K562 (cell line): ENCODE results near the gene SLC25A21. TPM values are rescaled to one million over a fixed set of nuclear protein-coding genes. Genes with fewer than 3 reads are reported as not detected.

Experiments
- ATAC-seq: fragments of 200-7000 bp; cut with Tn5 transposase; 3 replicates; pipeline ENCODE4 v1.9.1; 2020; ENCODE audit warnings: moderate library complexity
- BruUV-seq: library from RNA; stranded (reverse); fragments of 400-500 nt; replicated peaks from 2 replicates; lab custom pipeline; 2021; lab: Mats Ljungman, UMichigan
- CTCF ChIA-PET: fragments of 300-600 bp; formaldehyde crosslinking; extraction: SDS; loops from one replicate; lab custom pipeline; 2021; ENCODE audit warnings: low intra/inter-chr PET ratio; lab: Yijun Ruan, JAX
- POLR2A ChIA-PET: fragments of 300-600, 350-650 bp; sonication (Branson Sonifier 250); formaldehyde crosslinking; extraction: SDS; loops from one replicate; lab custom pipeline; 2021; ENCODE audit warnings: antibody characterized with exemption, inconsistent platforms; lab: Yijun Ruan, JAX
- DNase-seq, 4 experiments: peaks; one replicate each; pipeline versions ENCODE4 v3.0.0 to v3.0.0-alpha.2; 2011 to 2018; ENCODE audit warnings: low spot score in 3 of 4, mixed read lengths in 3 of 4; ENCODE audit errors: extremely low read depth in 1 of 4
- FAIRE-seq: peaks from 2 replicates; lab custom pipeline; 2011; peaks lifted over from hg19 to GRCh38; lab: Jason Lieb, UNC
- H2AFZ ChIP-seq: 2 replicates; pipeline ENCODE4 v1.6.0; 2011; ENCODE audit warnings: low read depth, low read length, control low read depth, inconsistent platforms
- H3K27ac ChIP-seq: fragments of 200-600 bp; 3 replicates; pipeline ENCODE4 v1.8.0; 2011; ENCODE audit warnings: low read depth, mild to moderate bottlenecking, control low read depth, inconsistent platforms, low read length, moderate library complexity, mixed read lengths; ENCODE audit errors: extremely low read depth
- H3K27me3 ChIP-seq, 2 experiments: fragments of 300-600 bp in 1 of 2; 2 replicates in 1 of 2; 3 replicates in 1 of 2; pipeline versions ENCODE4 v1.6.0 to v1.8.0; 2011; ENCODE audit warnings: inconsistent platforms in 2 of 2, low read length in 2 of 2, mild to moderate bottlenecking in 1 of 2, mixed read lengths in 1 of 2, moderate library complexity in 1 of 2; ENCODE audit not compliant: control insufficient read depth in 2 of 2, insufficient read depth in 2 of 2
- H3K36me3 ChIP-seq: fragments of 300-600 bp; 3 replicates; pipeline ENCODE4 v1.8.0; 2011; ENCODE audit warnings: mild to moderate bottlenecking, low read length, inconsistent platforms; ENCODE audit not compliant: control insufficient read depth, insufficient read depth
- H3K4me1 ChIP-seq, 2 experiments: fragments of 200-600 bp in 1 of 2; replicated peaks in 1 of 2; 2 replicates in 1 of 2; 3 replicates in 1 of 2; pipeline versions ENCODE4 v1.5.1 to v1.8.0; 2011; ENCODE audit warnings: inconsistent platforms in 2 of 2, low read length in 2 of 2, mild to moderate bottlenecking in 1 of 2, mixed read lengths in 1 of 2, moderate library complexity in 1 of 2; ENCODE audit not compliant: control insufficient read depth in 2 of 2, insufficient read depth in 2 of 2
- H3K4me2 ChIP-seq: 2 replicates; pipeline ENCODE4 v1.6.1; 2011; ENCODE audit warnings: low read length, control low read depth, inconsistent platforms, mixed read lengths; ENCODE audit not compliant: insufficient read depth
- H3K4me3 ChIP-seq: fragments of 200-600 bp; sonication (generic), shearing (Covaris generic); 2 replicates; pipeline ENCODE4 v1.5.1; 2016; ENCODE audit warnings: control low read depth, inconsistent platforms
- H3K79me2 ChIP-seq: fragments of 200-600 bp; 3 replicates; pipeline ENCODE4 v1.8.0; 2011; ENCODE audit warnings: low read length, inconsistent platforms; ENCODE audit not compliant: control insufficient read depth, insufficient read depth
- H3K9ac ChIP-seq, 2 experiments: 2 replicates each; pipeline versions ENCODE4 v1.6.0 to v1.6.1; 2011; ENCODE audit warnings: low read depth in 2 of 2, low read length in 2 of 2, control low read depth in 1 of 2, inconsistent platforms in 1 of 2, mild to moderate bottlenecking in 1 of 2, mixed read lengths in 1 of 2; ENCODE audit not compliant: insufficient read depth in 1 of 2
- H3K9me1 ChIP-seq: one replicate; pipeline ENCODE4 v1.6.0; 2011; ENCODE audit warnings: inconsistent platforms, mild to moderate bottlenecking, low read length, moderate library complexity; ENCODE audit not compliant: control insufficient read depth, insufficient read depth
- H3K9me3 ChIP-seq: replicated peaks from 2 replicates; pipeline ENCODE4 v1.5.1; 2011; ENCODE audit warnings: low read depth, low read length, inconsistent platforms; ENCODE audit not compliant: control insufficient read depth, insufficient read depth
- H4K20me1 ChIP-seq: replicated peaks from 2 replicates; pipeline ENCODE4 v1.6.1; 2011; ENCODE audit warnings: low read length, inconsistent platforms, mixed read lengths; ENCODE audit not compliant: control insufficient read depth, insufficient read depth
- C11orf30 ChIP-seq: fragments of 450-650 bp; IDR thresholded peaks from 2 replicates; pipeline ENCODE4 v1.6.1; 2016; ENCODE audit warnings: low read depth, mild to moderate bottlenecking
- CEBPB ChIP-seq: fragments of 450-650 bp; IDR thresholded peaks from 2 replicates; pipeline ENCODE4 v1.6.1; 2016; ENCODE audit warnings: missing genetic modification characterization, missing compliant biosample characterization
- CEBPG ChIP-seq, 3 experiments: fragments of 200-800 bp in 1 of 3; sonication (Bioruptor generic) in 1 of 3; sonication (generic) in 1 of 3; formaldehyde crosslinking in 1 of 3; IDR thresholded peaks in 2 of 3; conservative IDR thresholded peaks in 1 of 3; 2 replicates each; pipeline versions ENCODE4 v1.6.1 to v1.8.0; 2016 to 2022; ENCODE audit warnings: missing compliant biosample characterization in 2 of 3, missing genetic modification characterization in 2 of 3, mild to moderate bottlenecking in 1 of 3, missing genetic modification reagents in 1 of 3
- HEY1 ChIP-seq: fragments of 250-450 bp; sonication (Bioruptor Pico); IDR thresholded peaks from 2 replicates; pipeline ENCODE4 v1.5.0; 2020; ENCODE audit warnings: mild to moderate bottlenecking, moderate library complexity, borderline replicate concordance
- NCOA4 ChIP-seq: fragments of 450-650 bp; IDR thresholded peaks from 2 replicates; pipeline ENCODE4 v1.6.1; 2018; ENCODE audit warnings: mild to moderate bottlenecking; ENCODE audit not compliant: partially characterized antibody
- NONO ChIP-seq, 2 experiments: fragments of 200-400 bp in 1 of 2; fragments of 450-650 bp in 1 of 2; formaldehyde crosslinking in 1 of 2; IDR thresholded peaks; 2 replicates each; pipeline ENCODE4 v1.6.1; 2017; ENCODE audit warnings: low read depth in 2 of 2, mild to moderate bottlenecking in 2 of 2, moderate library complexity in 2 of 2, low read length in 1 of 2
- NR4A1 ChIP-seq, 2 experiments: fragments of 250-450 bp in 1 of 2; fragments of 450-650 bp in 1 of 2; sonication (Bioruptor Pico) in 1 of 2; IDR thresholded peaks; 2 replicates each; pipeline versions ENCODE4 v1.4.0 to v1.6.1; 2016 to 2020; ENCODE audit warnings: mild to moderate bottlenecking in 2 of 2, missing compliant biosample characterization in 1 of 2, missing genetic modification characterization in 1 of 2, moderate library complexity in 1 of 2
- SUPT5H ChIP-seq: fragments of 450-650 bp; IDR thresholded peaks from 2 replicates; pipeline ENCODE4 v1.6.1; 2016
- TARDBP ChIP-seq: fragments of 450-650 bp; IDR thresholded peaks from 2 replicates; pipeline ENCODE4 v1.6.1; 2016
- TFAP4 ChIP-seq: sonication (generic); formaldehyde crosslinking; IDR thresholded peaks from 2 replicates; pipeline ENCODE4 v1.8.0; 2022; ENCODE audit warnings: missing genetic modification reagents, mild to moderate bottlenecking, moderate library complexity, borderline replicate concordance
- ZNF79 ChIP-seq: fragments of 250-450 bp; sonication (Bioruptor Pico); IDR thresholded peaks from 2 replicates; pipeline ENCODE4 v1.4.0; 2020; ENCODE audit warnings: low read depth, mild to moderate bottlenecking, moderate library complexity
- ZSCAN32 ChIP-seq: fragments of 450-650 bp; formaldehyde crosslinking; IDR thresholded peaks from 2 replicates; pipeline ENCODE4 v1.4.0; 2020; ENCODE audit warnings: mild to moderate bottlenecking, moderate library complexity
- WGBS: fragments of 100-300 bp; shearing (Covaris generic); methylation state at CpG from one replicate; pipeline ENCODE4 v1.1.6; 2016; ENCODE audit warnings: low coverage, mixed read lengths; ENCODE audit not compliant: insufficient coverage; ENCODE audit errors: missing lambda C conversion rate; 5-methylcytosine and 5-hydroxymethylcytosine counted together
- in situ Hi-C: fragments of 300-500 bp; cut with MboI; formaldehyde crosslinking; loops from 4 replicates; pipeline ENCODE4 v1.15.0; 2018; ENCODE audit warnings: inconsistent platforms, mixed read lengths
- intact Hi-C: fragments of 100-400 bp; cut with micrococcal nuclease; formaldehyde crosslinking; loops from 2 replicates; pipeline ENCODE4 v1.14.2; 2022
- polyA plus RNA-seq, 8 experiments: library from polyadenylated mRNA; depleted of rRNA in 4 of 8; stranded (reverse) in 5 of 8; unstranded in 3 of 8; fragments of >200 nt; fragmentation: Nextera tagmentation in 2 of 8; fragmentation: Illumina TruSeq in 1 of 8; extraction: Ambion mirVana in 2 of 8; extraction: Trizol in 1 of 8; gene quantifications; 2 replicates each; pipeline versions ENCODE4 v1.2.1 to v1.2.3, GENCODE V29; 2011 to 2014; ENCODE audit warnings: inconsistent platforms in 1 of 8, missing spikeins in 1 of 8
- total RNA-seq, 7 experiments: library from RNA; depleted of rRNA in 6 of 7; stranded (reverse); fragments of >200 nt in 6 of 7; fragmentation: Illumina TruSeq in 2 of 7; extraction: Trizol in 2 of 7; gene quantifications; 2 replicates each; pipeline versions ENCODE4 v1.2.1 to v1.2.3, GENCODE V29; 2011 to 2021; ENCODE audit warnings: low replicate concordance in 1 of 7

The SLC25A21 gene
- total and polyA plus RNA-seq, 9 of the 15 experiments (the other 6 are each of a cell fraction or from before 2014, with no cell fraction given), result 15.2 to 46.7 (median 28.7) TPM

DNA sequence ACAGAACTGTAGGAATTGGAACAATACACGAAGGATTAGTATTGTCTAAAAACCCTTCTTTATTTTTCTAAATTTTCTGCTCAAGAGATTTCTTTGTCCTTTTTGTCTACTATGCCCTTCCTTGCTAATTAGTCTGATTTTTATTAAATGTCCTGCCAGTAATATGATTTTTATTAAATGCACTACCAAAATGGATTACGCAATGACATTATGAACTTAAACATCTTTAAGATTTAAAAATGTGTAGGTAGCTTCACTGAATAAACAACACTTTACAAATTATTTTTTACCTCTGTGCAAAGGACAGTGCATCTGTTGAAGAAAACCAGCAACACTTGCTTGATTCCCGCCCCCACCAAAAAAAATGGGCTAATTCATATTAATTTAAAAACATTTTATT is 519.0 kb downstream of the SLC25A21 start:
- Histone ChIP-seq H3K4me1 (peaks cover 0 to 5% of the 10 kb centered on the region in 2 experiments; a peak in 2 of 5 replicates), H3K27ac (no peak overlapping the region), H2AFZ (no peak overlapping the region), H3K9me1 (no peaks in the 10 kb centered on the region), H3K4me3 (no peak overlapping the region), H3K27me3 (peaks cover 0 to 1% of the 10 kb centered on the region in 2 experiments; a peak in 2 of 5 replicates), H3K4me2 (no peak overlapping the region), H3K9ac (no peak overlapping the region), H4K20me1 (no peaks in the 10 kb centered on the region), H3K79me2 (no peaks in the 10 kb centered on the region), H3K36me3 (no peaks in the 10 kb centered on the region), H3K9me3 (no peaks in the 10 kb centered on the region; the same call in 1 of the 2 replicates)
- ChIA-PET CTCF (no interaction called here), POLR2A (no interaction called here)
- no TSS peak for BruUV-seq
- FAIRE-seq (no peak), ATAC-seq (no peak), DNase-seq (no peak)
- TF ChIP-seq ZNF79 (CRISPR knock-in tag) (no peak), ZSCAN32 (CRISPR knock-in tag) (no peak), C11orf30 (no peak), CEBPB (tag) (peak; percentile 64), HEY1 (CRISPR knock-in tag) (no peak), CEBPG (CRISPR knock-in tag; IDR thresholded peaks at IDR 0.05) (no peak), CEBPG (tag; conservative IDR thresholded peaks at IDR 0.05 in 1 of 2, IDR thresholded peaks at IDR 0.05 in 1 of 2) (peak; percentile 20 to 76; a peak in 2 of 4 replicates), SUPT5H (no peak), NONO (IDR thresholded peaks at IDR 0.05; ENCODE audit: low read depth in 2 of 2, low read length in 1 of 2) (no peak), TARDBP (no peak), NCOA4 (no peak), TFAP4 (no peak), NR4A1 (CRISPR knock-in tag; IDR thresholded peaks at IDR 0.05) (no peak), NR4A1 (tag; IDR thresholded peaks at IDR 0.05) (no peak)
- in situ Hi-C loops, result no loop called here
- intact Hi-C loops, result no loop called here
- 25% methylated on average over 2 of the region's 3 CpGs for WGBS
